Fibroblast of lung (primary cell): ENCODE measurements around the gene REEP2. TPM values are rescaled to one million over a fixed set of nuclear protein-coding genes. Genes with fewer than 3 reads are reported as not detected.
A peak's percentile ranks its signal among the peaks of the same experiment; 100 is the strongest.

Source experiments
- DNase-seq, 2 donors: peaks; one replicate each; pipeline versions ENCODE4 v3.0.0 to v3.0.0-alpha.2; 2010; ENCODE audit warnings: low read depth in 2 of 2
- H2AFZ ChIP-seq: 2 replicates; pipeline ENCODE4 v1.5.1; 2012; ENCODE audit warnings: low read length, control low read depth, inconsistent platforms
- H3K27ac ChIP-seq: 2 replicates; pipeline ENCODE4 v1.5.1; 2011; ENCODE audit warnings: low read length, control low read depth; ENCODE audit not compliant: insufficient read depth
- H3K27me3 ChIP-seq: 2 replicates; pipeline ENCODE4 v1.5.1; 2011; ENCODE audit warnings: mild to moderate bottlenecking, low read length; ENCODE audit not compliant: control insufficient read depth, insufficient read depth
- H3K36me3 ChIP-seq: 2 replicates; pipeline ENCODE4 v1.5.1; 2011; ENCODE audit warnings: low read length; ENCODE audit not compliant: control insufficient read depth, insufficient read depth
- H3K4me1 ChIP-seq: 2 replicates; pipeline ENCODE4 v1.5.1; 2011; ENCODE audit warnings: low read length; ENCODE audit not compliant: control insufficient read depth, insufficient read depth; ENCODE audit errors: extremely low read depth
- H3K4me2 ChIP-seq: 2 replicates; pipeline ENCODE4 v1.5.1; 2011; ENCODE audit warnings: low read length, control low read depth; ENCODE audit not compliant: insufficient read depth; ENCODE audit errors: extremely low read depth
- H3K4me3 ChIP-seq, 4 experiments: fragments of 200-600 bp in 1 of 4; sonication (generic) in 1 of 4; replicated peaks in 1 of 4; 2 replicates each; pipeline ENCODE4 v1.5.1; 2011 to 2016; ENCODE audit warnings: low read length in 4 of 4, low read depth in 3 of 4, mild to moderate bottlenecking in 3 of 4, control low read depth in 2 of 4, inconsistent platforms in 1 of 4, mixed read lengths in 1 of 4; ENCODE audit not compliant: insufficient read depth in 1 of 4; ENCODE audit errors: control extremely low read depth in 1 of 4
- H3K79me2 ChIP-seq: 2 replicates; pipeline ENCODE4 v1.5.1; 2012; ENCODE audit warnings: mild to moderate bottlenecking, low read length, inconsistent platforms; ENCODE audit not compliant: control insufficient read depth, insufficient read depth
- H3K9ac ChIP-seq: 2 replicates; pipeline ENCODE4 v1.5.1; 2011; ENCODE audit warnings: mild to moderate bottlenecking, low read length, control low read depth; ENCODE audit not compliant: insufficient read depth
- H3K9me3 ChIP-seq: 2 replicates; pipeline ENCODE4 v1.5.1; 2012; ENCODE audit warnings: low read depth, low read length; ENCODE audit not compliant: control insufficient read depth, insufficient read depth
- H4K20me1 ChIP-seq: 2 replicates; pipeline ENCODE4 v1.5.1; 2011; ENCODE audit warnings: low read length; ENCODE audit not compliant: control insufficient read depth, insufficient read depth; ENCODE audit errors: extremely low read depth
- CTCF ChIP-seq, 2 donors: IDR thresholded peaks in 1 of 2; conservative IDR thresholded peaks in 1 of 2; 1 replicate in 1 of 2; 2 replicates in 1 of 2; pipeline ENCODE4 v1.5.1; 2011 to 2012; ENCODE audit warnings: low read length in 2 of 2, control low read depth in 1 of 2, inconsistent platforms in 1 of 2, low read depth in 1 of 2, mild to moderate bottlenecking in 1 of 2
- EZH2 ChIP-seq: IDR thresholded peaks from 2 replicates; pipeline ENCODE4 v1.5.1; 2012; ENCODE audit warnings: low read length, control low read depth, mild to moderate bottlenecking; ENCODE audit errors: missing control alignments
- polyA plus RNA-seq, 2 donors: library from polyadenylated mRNA; depleted of rRNA in 1 of 2; stranded (reverse) in 1 of 2; unstranded in 1 of 2; fragments of >200 nt; gene quantifications; 2 replicates each; pipeline ENCODE4 v1.2.1, GENCODE V29; 2011 to 2012; ENCODE audit warnings: missing spikeins in 1 of 2
- total RNA-seq: library from RNA; depleted of rRNA; stranded (reverse); fragments of >200 nt; gene quantifications from 2 replicates; pipeline ENCODE4 v1.2.1, GENCODE V29; 2014

The REEP2 gene
- total and polyA plus RNA-seq, 2 donors (not counting 1 experiment from before 2014, with no cell fraction given) = 6.1 to 14.4 TPM

- no peaks in the 10 kb centered on the region for H3K4me1 ChIP-seq
- H3K4me2 ChIP-seq = no peak overlapping the region
- no peak for DNase-seq
- no peak overlapping the region for H3K4me3 ChIP-seq
- no peaks in the 10 kb centered on the region for H4K20me1 ChIP-seq
- H3K36me3 ChIP-seq = peaks cover 13% of the 10 kb centered on the region
- H3K27ac ChIP-seq = no peak overlapping the region
- H3K27me3 ChIP-seq = no peaks in the 10 kb centered on the region
- no peak overlapping the region for H2AFZ ChIP-seq
- no peaks in the 10 kb centered on the region for H3K79me2 ChIP-seq
- no peak for TF ChIP-seq CTCF (conservative IDR thresholded peaks at IDR 0.05 in 1 of 2, IDR thresholded peaks at IDR 0.05 in 1 of 2; ENCODE audit: low read depth in 1 of 2, low read length in 2 of 2)
- no peak for TF ChIP-seq EZH2
- no peaks in the 10 kb centered on the region for H3K9me3 ChIP-seq
- H3K9ac ChIP-seq = no peak overlapping the region
These were observed 46.9 kb upstream of the REEP2 start for GRCh38 chr5:138391859-138392386.

DNA sequence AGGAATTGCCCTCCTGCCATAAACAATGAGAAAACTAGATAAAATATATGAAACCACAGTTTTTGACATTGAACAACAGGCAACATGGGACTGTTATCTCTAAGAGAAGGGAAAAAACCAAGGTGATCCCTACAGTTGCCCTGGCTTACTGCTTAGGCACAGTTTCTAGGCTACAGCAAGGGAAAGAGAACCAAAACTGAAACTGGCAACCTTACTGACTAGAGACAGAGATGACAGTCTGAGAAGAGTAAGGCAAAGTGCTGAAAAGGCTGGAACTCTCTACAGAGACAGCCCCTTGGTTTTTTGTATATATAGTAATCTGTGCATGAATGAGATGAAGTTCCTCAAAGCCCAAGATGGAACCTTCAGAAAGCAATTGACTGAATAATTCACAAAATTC, 36.2 kb upstream of the REEP2 start:
- Histone ChIP-seq H3K4me1 (no peaks in the 10 kb centered on the region), H3K36me3 (peaks cover 12% of the 10 kb centered on the region), H3K4me3 (no peak overlapping the region), H3K79me2 (no peaks in the 10 kb centered on the region), H3K9ac (no peak overlapping the region), H3K4me2 (no peak overlapping the region), H4K20me1 (no peaks in the 10 kb centered on the region), H3K9me3 (no peaks in the 10 kb centered on the region), H2AFZ (no peak overlapping the region), H3K27me3 (no peaks in the 10 kb centered on the region), H3K27ac (no peak overlapping the region)
- no peak for DNase-seq
- TF ChIP-seq CTCF (conservative IDR thresholded peaks at IDR 0.05 in 1 of 2, IDR thresholded peaks at IDR 0.05 in 1 of 2; ENCODE audit: low read depth in 1 of 2, low read length in 2 of 2) (no peak), EZH2 (no peak)

- Histone ChIP-seq H3K27ac (no peak overlapping the region), H3K4me2 (no peak overlapping the region), H3K4me1 (no peaks in the 10 kb centered on the region), H3K4me3 (peak overlapping the region in 1 of 4 experiments; percentile 8), H3K27me3 (no peaks in the 10 kb centered on the region), H3K9me3 (no peaks in the 10 kb centered on the region), H3K79me2 (no peaks in the 10 kb centered on the region), H2AFZ (no peak overlapping the region), H3K36me3 (peaks cover 1% of the 10 kb centered on the region), H4K20me1 (no peaks in the 10 kb centered on the region), H3K9ac (no peak overlapping the region)
- DNase-seq = no peak
- TF ChIP-seq EZH2 (no peak), CTCF (conservative IDR thresholded peaks at IDR 0.05 in 1 of 2, IDR thresholded peaks at IDR 0.05 in 1 of 2; ENCODE audit: low read depth in 1 of 2, low read length in 2 of 2) (no peak)
These were observed 30.8 kb upstream of the REEP2 start for GRCh38 chr5:138408023-138408422.
